SHP77 treated with DMSO at 0.1 percent for 48 hours (cell line): ENCODE data around the gene GPR135.
"Not testable (repeated sequence)": the region's sequence is repeated elsewhere in the genome, so short reads cannot be mapped to it uniquely, and the experiment has no call there.

Experiments used
- DNase-seq: peaks from one replicate; lab custom pipeline; 2025; lab: John Stamatoyannopoulos, UW

The GPR135 gene

GRCh38 chr14:59474172-59474571 is 9.0 kb upstream of the GPR135 start:
- DNase-seq, result no peak

GRCh38 chr14:59464486-59465315 is 479 bp downstream of the GPR135 start:
- no peak for DNase-seq

- DNase-seq, result no peak
Observed at GRCh38 chr14:59463787-59464485, 1.2 kb downstream of the GPR135 start.

GRCh38 chr14:59461891-59462290 is 3.3 kb downstream of the GPR135 start:
- DNase-seq, result no peak

GRCh38 chr14:59460378-59460777 is 4.8 kb downstream of the GPR135 start:
- no peak for DNase-seq

GRCh38 chr14:59458486-59458885 is 6.7 kb downstream of the GPR135 start:
- DNase-seq, result no peak

- no peak for DNase-seq
Observed at GRCh38 chr14:59455411-59455810, 9.8 kb downstream of the GPR135 start.

- DNase-seq, result no peak
Observed at GRCh38 chr14:59454139-59454538, 11.0 kb downstream of the GPR135 start.

- DNase-seq, result no peak
Observed at GRCh38 chr14:59451849-59452248, 13.3 kb downstream of the GPR135 start.

GRCh38 chr14:59450716-59451115 is 14.5 kb downstream of the GPR135 start:
- DNase-seq, result no peak

- DNase-seq, result not testable (repeated sequence)
Observed at GRCh38 chr14:59448673-59449072, 16.5 kb downstream of the GPR135 start.

GRCh38 chr14:59439256-59439965 is 25.8 kb downstream of the GPR135 start:
- no peak for DNase-seq

- no peak for DNase-seq
Observed at GRCh38 chr14:59438195-59438647, 27.0 kb downstream of the GPR135 start.

- DNase-seq, result no peak
Observed at GRCh38 chr14:59435987-59436386, 29.2 kb downstream of the GPR135 start.

GRCh38 chr14:59435101-59435500 is 30.1 kb downstream of the GPR135 start:
- no peak for DNase-seq

- DNase-seq, result no peak
Observed at GRCh38 chr14:59429790-59430189, 35.4 kb downstream of the GPR135 start.

GRCh38 chr14:59428581-59429012 is 36.6 kb downstream of the GPR135 start:
- DNase-seq, result no peak

- DNase-seq, result no peak
Observed at GRCh38 chr14:59427653-59428580, 37.3 kb downstream of the GPR135 start.

GRCh38 chr14:59425322-59425935 is 39.8 kb downstream of the GPR135 start:
- DNase-seq, result no peak

- DNase-seq, result no peak
Observed at GRCh38 chr14:59424341-59425071, 40.7 kb downstream of the GPR135 start.
